ENCODE data around the gene SREK1.

SREK1 gene

GRCh38 chr5:66164044-66164790 lies 20.1 kb downstream of the SREK1 start:
- DNase-seq: no peak

- DNase-seq: no peak
These were observed 24.1 kb downstream of the SREK1 start for GRCh38 chr5:66168226-66168625.

DNA sequence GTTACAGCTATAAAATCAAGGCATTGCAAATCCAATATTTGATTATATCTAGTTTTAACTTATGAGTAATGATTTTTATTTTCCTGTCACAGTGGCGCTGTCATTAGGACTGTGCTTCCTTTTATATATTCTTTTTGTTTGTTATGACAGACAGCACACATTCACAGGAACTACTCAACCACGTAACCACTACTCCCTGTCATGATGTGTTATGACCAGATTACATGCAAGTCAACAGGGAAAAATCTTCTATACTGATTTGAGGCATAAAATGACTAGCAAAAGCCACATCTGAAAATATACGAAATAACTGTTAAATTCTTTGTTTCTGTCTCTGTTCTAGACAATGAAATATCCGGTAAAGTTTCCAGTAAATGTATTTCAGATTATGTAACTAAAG lies 25.4 kb downstream of the SREK1 start:
- DNase-seq: no peak

GRCh38 chr5:66170195-66170919 lies 26.3 kb downstream of the SREK1 start:
- no peak for DNase-seq

- DNase-seq: no peak
These were observed 27.5 kb downstream of the SREK1 start for GRCh38 chr5:66171349-66172344.

DNA sequence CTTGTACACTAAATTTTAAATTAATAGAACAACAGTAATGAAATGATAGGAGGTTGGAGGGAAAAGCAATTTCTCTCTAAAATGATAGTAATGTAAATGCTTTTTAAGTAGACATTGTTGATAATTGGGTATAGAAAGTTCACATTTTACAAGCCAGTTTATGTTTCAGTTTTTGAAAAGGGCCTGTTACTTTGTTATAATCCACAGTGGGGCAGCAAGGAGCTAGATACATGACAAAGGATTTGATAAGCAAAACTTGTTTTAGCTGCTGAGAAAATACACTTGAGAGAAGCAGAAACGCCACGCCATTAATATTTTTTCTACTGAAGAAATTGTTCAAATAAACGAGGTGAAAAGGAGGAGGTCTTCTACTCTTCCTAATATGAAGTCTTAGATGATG lies 30.2 kb downstream of the SREK1 start:
- no peak for DNase-seq

DNA sequence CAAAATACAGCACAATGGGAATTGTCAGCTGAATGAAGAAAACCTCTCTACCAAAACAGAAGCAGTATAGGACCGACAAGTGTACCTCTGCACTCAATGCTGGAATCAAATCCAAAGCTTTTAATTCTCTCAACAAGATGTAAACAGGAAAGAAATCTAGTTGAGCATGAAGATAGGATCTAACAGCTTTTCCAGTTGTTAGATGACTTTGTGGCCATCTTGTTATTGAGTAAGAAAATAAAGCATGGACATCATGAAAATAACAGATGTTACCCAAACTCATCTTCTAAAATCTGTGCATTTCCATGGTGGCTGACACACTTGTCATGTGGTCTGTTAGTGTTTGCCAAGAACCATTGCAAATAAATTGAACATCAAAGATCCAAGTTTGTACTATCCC lies 34.7 kb downstream of the SREK1 start:
- DNase-seq: no peak

DNA sequence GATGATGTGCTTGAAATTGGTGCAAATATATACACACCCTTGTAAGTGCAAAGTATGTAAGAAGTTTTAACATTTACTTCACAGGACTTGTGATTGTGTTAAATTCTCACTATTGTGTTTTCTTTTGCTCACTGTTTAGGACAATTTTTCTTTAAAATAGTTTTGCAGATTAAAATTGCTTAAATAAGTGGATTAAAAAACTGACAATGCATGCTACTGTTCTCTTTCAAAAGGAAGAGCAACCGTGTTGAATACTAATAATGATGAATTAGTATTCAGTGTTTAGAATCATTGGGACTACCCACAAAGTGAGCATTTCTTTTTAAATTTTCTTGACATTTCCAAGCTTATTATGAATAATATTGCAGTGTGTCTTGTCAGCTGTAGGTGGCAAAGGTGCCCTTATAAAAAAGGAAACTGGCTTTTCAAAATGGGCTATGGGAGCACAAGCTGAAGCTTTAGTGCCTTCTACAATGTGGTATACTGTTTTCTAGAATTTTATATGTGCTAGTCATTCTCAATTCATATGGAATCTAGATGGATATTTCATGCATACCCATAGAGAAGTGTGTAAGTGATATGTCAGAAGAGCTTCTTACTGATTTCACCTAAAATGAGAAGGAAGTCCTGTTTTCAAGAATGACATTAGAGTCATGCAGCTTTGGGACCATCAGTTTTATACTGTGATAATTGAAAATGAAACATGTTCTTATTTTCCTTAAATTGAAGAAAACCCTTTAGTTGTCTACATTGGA lies 35.4 kb downstream of the SREK1 start:
- no peak for DNase-seq

DNA sequence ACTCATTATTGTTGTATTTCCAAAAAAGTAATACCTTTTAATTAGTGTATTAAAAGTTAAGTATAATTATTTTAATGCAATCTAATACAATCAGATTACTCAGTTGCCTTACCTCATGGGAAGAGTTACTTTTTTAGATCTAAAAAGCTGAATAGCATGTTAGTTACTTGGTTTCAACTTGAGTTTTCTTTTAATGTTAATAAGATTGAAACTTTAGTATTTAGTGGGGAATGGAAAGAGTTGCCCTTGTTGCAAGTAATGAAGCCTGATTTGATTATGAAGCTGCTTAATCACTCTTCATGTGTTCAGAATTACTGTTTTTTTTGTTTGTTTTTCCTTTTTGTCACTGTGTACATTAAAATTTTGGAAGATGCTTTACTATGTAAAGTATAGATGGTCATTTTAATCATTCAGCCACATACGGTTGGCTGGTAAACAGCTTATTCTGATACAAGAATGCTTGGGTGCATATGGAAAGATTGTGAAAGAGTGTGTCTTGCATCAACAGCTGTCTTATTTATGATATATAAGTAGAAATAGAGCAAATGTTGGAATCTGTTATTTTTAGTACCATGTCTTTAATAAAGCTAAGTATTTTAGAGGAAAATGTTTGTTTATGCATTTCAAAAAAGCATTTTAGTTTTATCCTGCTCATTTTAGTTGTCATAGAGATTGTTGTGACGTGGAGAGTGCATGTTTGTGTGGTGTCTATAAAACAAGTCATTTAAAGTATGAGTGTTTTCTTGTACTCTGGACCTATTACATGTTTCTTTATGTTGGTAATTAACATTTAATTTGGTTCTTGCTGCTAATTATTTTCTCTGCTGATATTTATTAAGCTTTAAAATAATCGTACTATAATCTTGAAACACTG lies 36.4 kb downstream of the SREK1 start:
- no peak for DNase-seq

DNA sequence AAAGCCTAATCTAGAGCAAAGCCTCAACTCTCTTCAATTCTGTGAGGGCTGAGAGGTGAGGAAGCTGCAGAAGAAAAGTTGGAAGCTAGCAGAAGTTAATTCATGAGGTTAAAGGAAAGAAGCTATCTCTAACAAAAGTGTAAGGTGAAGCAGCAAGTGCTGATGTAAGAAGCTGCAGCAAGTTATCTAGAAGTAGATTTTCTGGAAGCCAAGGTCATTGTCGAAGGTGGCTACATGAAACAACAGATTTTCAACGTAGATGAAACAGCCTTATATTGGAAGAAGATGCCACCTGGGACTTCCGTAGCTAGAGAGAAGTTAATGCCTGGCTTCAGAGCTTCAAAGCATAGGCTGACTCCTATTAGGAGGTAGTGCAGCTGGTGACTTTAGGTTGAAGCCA lies 42.0 kb downstream of the SREK1 start:
- no peak for DNase-seq

DNA sequence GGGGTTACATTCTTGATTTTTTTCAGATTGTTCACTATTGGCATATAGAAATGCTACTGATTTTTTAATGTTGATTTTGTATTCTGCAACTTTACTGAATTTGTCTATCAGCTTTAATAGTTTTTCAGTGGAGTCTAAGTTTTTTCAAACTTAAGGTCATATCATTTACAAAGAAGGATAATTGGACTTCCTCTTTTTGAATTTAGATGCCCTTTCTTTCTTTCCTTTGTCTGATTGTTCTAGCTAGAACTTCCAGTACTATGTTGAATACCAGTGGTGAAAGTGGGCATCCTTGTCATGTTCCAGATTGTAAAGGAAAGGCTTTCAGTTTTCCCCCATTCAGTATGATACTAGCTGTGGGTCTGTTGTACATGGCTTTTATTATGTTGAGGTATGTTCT lies 49.3 kb downstream of the SREK1 start:
- no peak for DNase-seq

DNA sequence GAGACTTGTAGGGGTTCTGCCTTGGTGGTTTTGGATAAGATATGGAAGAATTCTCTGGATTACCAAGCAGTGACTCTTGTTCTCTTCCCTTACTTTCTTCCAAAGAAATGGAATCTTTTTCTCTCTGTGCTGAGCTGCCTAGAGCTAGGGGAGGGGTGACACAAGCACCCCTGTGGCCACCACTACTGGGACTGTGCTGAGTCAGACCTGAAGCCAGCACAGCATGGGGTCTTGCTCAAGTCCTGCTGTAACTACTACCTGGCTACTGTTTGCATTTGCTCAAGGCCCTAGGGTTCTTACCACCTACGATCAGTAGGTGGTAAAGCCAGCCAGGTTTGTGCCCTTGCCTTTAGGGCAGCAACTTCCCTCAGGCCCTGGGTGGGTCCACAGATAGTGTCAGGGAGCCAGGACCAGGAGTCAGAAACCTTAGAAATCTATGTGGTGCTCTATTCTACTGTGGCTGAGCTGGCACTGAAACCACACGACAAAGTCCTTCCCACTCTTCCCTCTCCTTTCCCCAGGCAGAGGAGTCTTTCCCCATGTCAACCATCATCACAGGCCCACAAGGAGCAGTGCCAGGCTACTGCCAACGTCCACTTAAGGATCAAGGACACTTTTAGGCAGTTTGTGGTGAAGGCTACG lies 53.8 kb downstream of the SREK1 start:
- DNase-seq: peak; percentile 20

DNA sequence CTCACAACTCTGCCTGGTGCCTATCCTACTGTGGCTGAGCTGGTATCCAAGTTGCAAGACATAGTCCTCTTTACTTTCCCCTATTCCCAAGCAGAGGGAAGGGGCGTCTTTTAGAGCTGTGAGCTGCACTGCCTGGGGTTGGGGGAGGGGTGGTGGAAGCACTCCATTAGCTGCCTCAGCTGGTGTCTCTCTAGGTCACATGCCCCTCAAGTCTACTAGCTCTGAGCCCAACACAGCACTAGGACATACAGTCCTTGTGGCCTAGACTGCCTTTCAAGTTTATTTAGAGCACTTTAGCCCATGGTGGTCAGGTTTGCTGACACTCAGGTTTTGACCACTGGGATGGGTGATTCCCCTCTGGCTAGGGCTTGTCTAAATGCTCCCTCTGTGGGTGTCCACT lies 54.7 kb downstream of the SREK1 start:
- no peak for DNase-seq

GRCh38 chr5:66203531-66203930 lies 59.4 kb downstream of the SREK1 start:
- no peak for DNase-seq

- no peak for DNase-seq
These were observed 62.4 kb downstream of the SREK1 start for GRCh38 chr5:66206465-66206864.

DNA sequence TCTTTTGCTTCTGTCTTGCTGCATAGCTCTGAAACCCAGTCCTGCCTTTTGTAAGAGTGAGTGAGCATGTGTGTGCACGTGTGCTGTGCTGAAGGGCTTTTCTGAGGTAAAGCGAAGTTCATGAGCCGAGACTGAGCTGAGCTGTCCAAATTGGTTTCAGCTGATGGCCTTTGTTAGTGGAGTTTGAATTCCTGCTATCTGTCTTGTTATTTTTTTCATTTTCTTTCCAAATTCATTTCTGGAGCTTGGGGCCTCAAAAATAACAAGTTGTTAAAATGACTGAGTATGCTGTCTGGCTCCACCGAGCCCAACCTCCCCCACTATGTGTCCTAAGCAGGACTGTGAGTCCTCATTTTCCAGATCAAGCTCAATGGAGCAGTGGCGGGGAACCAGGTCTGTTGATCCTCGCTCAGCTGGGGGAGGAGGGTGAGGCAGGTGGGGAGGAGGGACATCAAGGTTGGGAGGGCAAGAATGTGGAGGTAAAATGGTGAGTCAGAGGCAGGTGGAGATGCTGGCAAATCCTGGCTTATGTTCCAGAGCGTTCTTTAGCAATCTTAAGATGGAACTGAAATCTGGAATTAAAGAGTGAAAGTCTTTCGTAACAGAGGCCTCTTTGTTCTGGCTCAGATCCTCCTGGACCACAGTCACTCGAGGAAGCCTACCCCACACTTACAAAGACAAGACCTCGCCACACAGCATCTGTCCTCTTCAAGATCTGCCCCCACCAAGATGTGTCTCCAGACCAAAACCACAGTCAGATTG lies 63.9 kb downstream of the SREK1 start:
- DNase-seq: no peak

DNA sequence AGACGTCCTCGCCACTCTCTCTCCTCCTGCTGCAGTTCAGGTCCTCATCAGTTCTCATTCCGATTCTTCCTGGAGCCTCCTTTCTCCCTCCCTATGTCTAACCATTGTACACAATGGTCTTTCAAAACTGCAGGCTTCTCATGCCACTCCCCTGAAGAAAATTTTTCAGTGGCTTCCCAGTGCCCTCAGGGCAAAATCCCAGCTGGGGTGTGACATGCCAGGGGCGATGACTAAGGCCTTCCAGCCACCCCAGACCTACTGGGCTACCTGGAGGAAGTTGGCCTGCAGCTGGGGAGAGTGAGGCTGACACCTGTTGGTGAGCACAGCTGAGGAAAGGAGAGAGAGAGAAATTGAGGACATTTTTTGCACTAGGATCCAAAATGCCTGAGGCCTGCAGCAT lies 65.2 kb downstream of the SREK1 start:
- peak; percentile 34 for DNase-seq

- DNase-seq: no peak
These were observed 65.7 kb downstream of the SREK1 start for GRCh38 chr5:66209794-66210193.

- DNase-seq: no peak
These were observed 69.4 kb downstream of the SREK1 start for GRCh38 chr5:66213533-66213932.

- DNase-seq: no peak
These were observed 78.4 kb downstream of the SREK1 start for GRCh38 chr5:66222455-66222854.
